ENCODE measurements around the gene MPC2. TPM values are rescaled to one million over a fixed set of nuclear protein-coding genes. Genes with fewer than 3 reads are reported as not detected.
"Not testable (repeated sequence)": the region's sequence is repeated elsewhere in the genome, so short reads cannot be mapped to it uniquely, and the experiment has no call there.

The MPC2 gene
- total RNA-seq, 1 donor from 2014 or later, result 28.6 TPM

DNA sequence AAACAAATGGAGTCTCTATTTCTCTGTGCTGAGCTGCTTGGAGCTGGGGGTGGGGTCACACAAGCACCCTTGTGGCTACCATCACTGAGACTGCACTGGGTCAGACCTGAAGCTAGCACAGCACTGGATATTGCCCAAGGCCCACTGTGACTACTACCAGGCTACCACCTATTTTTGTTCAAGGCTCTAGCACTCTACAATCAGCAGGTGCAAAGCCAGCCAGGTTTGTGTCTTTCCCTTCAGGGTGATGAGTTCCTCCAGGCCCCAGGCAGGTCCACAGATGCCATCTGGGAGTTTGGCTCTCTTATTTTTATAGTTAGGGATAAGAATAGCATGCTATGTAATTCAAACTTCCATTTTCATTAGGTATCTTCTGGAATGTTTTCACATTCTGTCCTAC is 46.5 kb downstream of the MPC2 start:
- Mint-ChIP-seq H3K27me3 (no peaks in the 10 kb centered on the region), H3K9me3 (peaks cover 2% of the 10 kb centered on the region), H3K36me3 (ENCODE audit: low read depth) (no peaks in the 10 kb centered on the region), H3K27ac (no peak overlapping the region), H3K4me3 (no peak overlapping the region), H3K4me1 (peaks cover 6% of the 10 kb centered on the region)
- DNase-seq, result no peak
- TF ChIP-seq, protein P1, sequence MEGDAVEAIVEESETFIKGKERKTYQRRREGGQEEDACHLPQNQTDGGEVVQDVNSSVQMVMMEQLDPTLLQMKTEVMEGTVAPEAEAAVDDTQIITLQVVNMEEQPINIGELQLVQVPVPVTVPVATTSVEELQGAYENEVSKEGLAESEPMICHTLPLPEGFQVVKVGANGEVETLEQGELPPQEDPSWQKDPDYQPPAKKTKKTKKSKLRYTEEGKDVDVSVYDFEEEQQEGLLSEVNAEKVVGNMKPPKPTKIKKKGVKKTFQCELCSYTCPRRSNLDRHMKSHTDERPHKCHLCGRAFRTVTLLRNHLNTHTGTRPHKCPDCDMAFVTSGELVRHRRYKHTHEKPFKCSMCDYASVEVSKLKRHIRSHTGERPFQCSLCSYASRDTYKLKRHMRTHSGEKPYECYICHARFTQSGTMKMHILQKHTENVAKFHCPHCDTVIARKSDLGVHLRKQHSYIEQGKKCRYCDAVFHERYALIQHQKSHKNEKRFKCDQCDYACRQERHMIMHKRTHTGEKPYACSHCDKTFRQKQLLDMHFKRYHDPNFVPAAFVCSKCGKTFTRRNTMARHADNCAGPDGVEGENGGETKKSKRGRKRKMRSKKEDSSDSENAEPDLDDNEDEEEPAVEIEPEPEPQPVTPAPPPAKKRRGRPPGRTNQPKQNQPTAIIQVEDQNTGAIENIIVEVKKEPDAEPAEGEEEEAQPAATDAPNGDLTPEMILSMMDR (IDR thresholded peaks at IDR 0.05), result no peak
- CTCF ChIA-PET, result no interaction called here
- POLR2A ChIA-PET, result no interaction called here
- no peak for ATAC-seq (ENCODE audit: low read depth)
- intact Hi-C loops (cut with micrococcal nuclease), result no loop called here

DNA sequence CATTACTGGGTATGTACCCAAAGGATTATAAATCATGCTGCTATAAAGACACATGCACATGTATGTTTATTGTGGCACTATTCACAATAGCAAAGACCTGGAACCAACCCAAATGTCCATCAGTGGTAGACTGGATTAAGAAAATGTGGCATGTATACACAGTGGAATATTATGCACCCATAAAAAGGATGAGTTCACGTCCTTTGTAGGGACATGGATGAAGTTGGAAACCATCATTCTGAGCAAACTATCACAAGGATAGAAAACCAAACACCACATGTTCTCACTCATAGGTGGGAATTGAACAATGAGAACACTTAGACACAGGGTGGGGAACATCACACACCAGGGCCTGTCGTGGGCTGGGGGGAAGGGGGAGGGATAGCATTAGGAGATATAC is 49.7 kb downstream of the MPC2 start:
- H3K27me3 Mint-ChIP-seq; DNase-seq; H3K4me3 Mint-ChIP-seq; H3K9me3 Mint-ChIP-seq; CTCF ChIA-PET; intact Hi-C loops (cut with micrococcal nuclease); ATAC-seq (ENCODE audit: low read depth); H3K27ac Mint-ChIP-seq; POLR2A ChIA-PET; H3K36me3 Mint-ChIP-seq (ENCODE audit: low read depth); H3K4me1 Mint-ChIP-seq: not testable (repeated sequence)

DNA sequence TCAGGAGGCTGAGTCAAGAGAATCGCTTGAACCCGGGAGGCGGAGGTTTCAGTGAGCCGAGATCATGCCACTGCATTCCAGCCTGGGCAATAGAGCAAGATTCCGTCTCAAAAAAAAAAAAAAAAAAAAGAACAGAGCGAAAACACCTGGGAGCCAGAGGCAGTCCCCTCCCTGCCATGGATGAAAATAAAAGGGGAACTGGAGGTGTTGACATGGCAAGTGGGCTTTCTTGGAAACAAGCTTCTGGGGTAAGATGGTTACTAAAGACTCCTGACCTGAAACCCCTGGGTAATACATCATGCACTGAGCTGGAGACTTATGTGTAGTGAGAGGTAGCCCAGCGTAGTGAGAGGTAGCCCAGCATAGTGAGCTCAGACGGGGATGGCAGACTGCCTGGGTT is 54.5 kb downstream of the MPC2 start:
- Mint-ChIP-seq H3K27ac (no peak overlapping the region), H3K27me3 (peaks cover 5% of the 10 kb centered on the region), H3K4me1 (no peaks in the 10 kb centered on the region), H3K9me3 (no peaks in the 10 kb centered on the region), H3K4me3 (no peak overlapping the region), H3K36me3 (ENCODE audit: low read depth) (no peaks in the 10 kb centered on the region)
- ChIA-PET CTCF (no interaction called here), POLR2A (no interaction called here)
- intact Hi-C loops (cut with micrococcal nuclease), result no loop called here
- TF ChIP-seq, protein P1 (IDR thresholded peaks at IDR 0.05), result no peak
- ATAC-seq (ENCODE audit: low read depth), result no peak
- DNase-seq, result no peak

DNA sequence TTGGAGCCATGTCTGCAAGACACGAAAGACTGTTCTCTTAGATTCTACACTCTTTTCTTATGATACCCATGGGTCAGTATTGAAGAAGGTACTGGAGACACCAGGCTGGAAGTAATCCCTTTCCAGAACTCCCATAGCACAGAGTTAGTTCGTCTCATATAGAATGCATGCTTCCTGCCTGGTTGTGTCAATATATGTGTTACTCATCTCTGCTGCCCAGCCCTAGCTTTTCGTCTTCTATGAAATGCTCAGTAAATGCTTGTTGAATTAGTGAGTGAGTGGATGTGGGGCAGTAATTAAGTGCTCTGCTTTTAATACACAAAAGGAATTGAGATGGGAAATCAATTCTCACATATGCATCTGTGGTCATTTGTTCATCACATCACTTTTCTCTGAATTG is 55.1 kb downstream of the MPC2 start:
- intact Hi-C loops (cut with micrococcal nuclease), result no loop called here
- H3K9me3 Mint-ChIP-seq, result no peaks in the 10 kb centered on the region
- H3K36me3 Mint-ChIP-seq (ENCODE audit: low read depth), result no peaks in the 10 kb centered on the region
- ATAC-seq (ENCODE audit: low read depth) (no peak), DNase-seq (no peak)
- CTCF ChIA-PET, result no interaction called here
- TF ChIP-seq, protein P1 (IDR thresholded peaks at IDR 0.05), result no peak
- no peak overlapping the region for H3K4me3 Mint-ChIP-seq
- peaks cover 5% of the 10 kb centered on the region for H3K27me3 Mint-ChIP-seq
- POLR2A ChIA-PET, result no interaction called here
- no peaks in the 10 kb centered on the region for H3K4me1 Mint-ChIP-seq
- no peak overlapping the region for H3K27ac Mint-ChIP-seq

DNA sequence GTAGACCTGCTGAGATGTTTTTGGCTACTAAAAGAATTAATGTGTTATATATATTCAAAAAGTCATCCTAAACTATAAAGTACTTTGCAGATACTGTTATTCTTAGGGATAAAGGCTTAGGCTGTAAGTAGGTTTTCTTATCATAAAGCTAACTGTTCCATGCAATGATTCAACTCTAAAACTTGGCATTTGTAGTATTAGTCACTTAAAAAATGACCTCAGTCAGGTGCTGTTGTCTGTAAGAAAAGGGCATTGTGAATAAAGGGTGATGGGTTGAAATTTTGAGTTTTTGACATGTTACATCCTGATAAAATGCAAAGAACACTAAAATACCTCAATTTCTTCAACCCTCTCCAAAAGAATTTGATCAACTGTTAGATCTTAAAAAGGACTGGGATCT is 55.8 kb downstream of the MPC2 start:
- TF ChIP-seq, protein P1 (IDR thresholded peaks at IDR 0.05), result no peak
- POLR2A ChIA-PET, result no interaction called here
- intact Hi-C loops (cut with micrococcal nuclease), result no loop called here
- H3K36me3 Mint-ChIP-seq (ENCODE audit: low read depth), result no peaks in the 10 kb centered on the region
- H3K27ac Mint-ChIP-seq, result no peak overlapping the region
- DNase-seq, result no peak
- H3K9me3 Mint-ChIP-seq, result no peaks in the 10 kb centered on the region
- CTCF ChIA-PET, result no interaction called here
- no peaks in the 10 kb centered on the region for H3K4me1 Mint-ChIP-seq
- H3K4me3 Mint-ChIP-seq, result no peak overlapping the region
- H3K27me3 Mint-ChIP-seq, result peaks cover 5% of the 10 kb centered on the region
- no peak for ATAC-seq (ENCODE audit: low read depth)

DNA sequence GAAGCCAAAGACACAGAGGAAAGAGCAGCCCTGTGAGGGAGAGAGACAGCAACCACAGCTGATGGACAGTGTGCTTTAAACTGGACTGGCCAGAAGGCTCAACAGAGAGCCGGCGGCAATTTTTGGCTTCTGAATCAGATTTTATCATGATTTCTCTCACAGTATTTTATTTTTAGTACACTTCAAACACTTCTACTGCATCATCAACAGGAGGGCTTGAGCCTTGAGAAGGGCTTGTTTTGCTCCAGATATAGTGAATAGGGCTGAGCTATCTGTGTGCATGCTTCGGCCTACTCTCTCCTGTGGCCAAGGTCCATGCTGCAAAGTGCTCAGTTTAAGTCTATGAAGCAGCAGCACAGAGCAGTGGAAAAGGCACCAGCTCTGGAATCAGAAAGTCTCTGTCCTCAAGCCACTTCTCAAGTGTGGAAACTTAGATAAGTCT is 56.3 kb downstream of the MPC2 start:
- H3K27me3 Mint-ChIP-seq, result peaks cover 5% of the 10 kb centered on the region
- intact Hi-C loops (cut with micrococcal nuclease), result no loop called here
- CTCF ChIA-PET, result no interaction called here
- no peaks in the 10 kb centered on the region for H3K9me3 Mint-ChIP-seq
- DNase-seq (no peak), ATAC-seq (ENCODE audit: low read depth) (no peak)
- POLR2A ChIA-PET, result no interaction called here
- H3K4me3 Mint-ChIP-seq, result no peak overlapping the region
- H3K4me1 Mint-ChIP-seq, result no peaks in the 10 kb centered on the region
- no peaks in the 10 kb centered on the region for H3K36me3 Mint-ChIP-seq (ENCODE audit: low read depth)
- no peak overlapping the region for H3K27ac Mint-ChIP-seq
- TF ChIP-seq, protein P1 (IDR thresholded peaks at IDR 0.05), result no peak

Data from activated B cell treated with CpG ODN at 0.5 μM for 24 hours (primary cell).